HepG2 (cell line): ENCODE measurements around the gene RTEL1. TPM values are rescaled to one million over a fixed set of nuclear protein-coding genes. Genes with fewer than 3 reads are reported as not detected.
A peak's percentile ranks its signal among the peaks of the same experiment; 100 is the strongest.

Source experiments
- AHDC1 ChIP-seq: sonication (generic); formaldehyde crosslinking; IDR thresholded peaks from 2 replicates; pipeline ENCODE4 v1.5.1; 2020; ENCODE audit warnings: mild to moderate bottlenecking, missing genetic modification reagents, borderline replicate concordance
- ARID2 ChIP-seq: sonication (generic); formaldehyde crosslinking; IDR thresholded peaks from 2 replicates; pipeline ENCODE4 v1.8.1; 2022; ENCODE audit warnings: mild to moderate bottlenecking, missing genetic modification reagents, borderline replicate concordance
- DMTF1 ChIP-seq: sonication (generic); formaldehyde crosslinking; IDR thresholded peaks from 2 replicates; pipeline ENCODE4 v1.4.0; 2020; ENCODE audit warnings: mild to moderate bottlenecking, missing genetic modification reagents
- HNF4G ChIP-seq, 2 experiments: sonication (generic) in 1 of 2; formaldehyde crosslinking in 1 of 2; IDR thresholded peaks; 2 replicates each; pipeline versions ENCODE4 v1.4.0 to v1.6.1; 2011 to 2020; ENCODE audit warnings: borderline replicate concordance in 2 of 2, low read depth in 2 of 2, mild to moderate bottlenecking in 2 of 2, low read length in 1 of 2, missing genetic modification reagents in 1 of 2, moderate library complexity in 1 of 2
- KLF12 ChIP-seq: sonication (generic); formaldehyde crosslinking; IDR thresholded peaks from 2 replicates; pipeline ENCODE4 v1.4.0; 2020; ENCODE audit warnings: missing genetic modification reagents, borderline replicate concordance
- PBX2 ChIP-seq: IDR thresholded peaks from 2 replicates; pipeline ENCODE4 v1.6.1; 2016; ENCODE audit warnings: control low read depth
- POGZ ChIP-seq: sonication (generic); formaldehyde crosslinking; IDR thresholded peaks from 2 replicates; pipeline ENCODE4 v1.4.0; 2020; ENCODE audit warnings: mild to moderate bottlenecking, missing genetic modification reagents
- TFE3 ChIP-seq: IDR thresholded peaks from 2 replicates; pipeline ENCODE4 v1.6.1; 2016
- ZFP1 ChIP-seq: IDR thresholded peaks from 2 replicates; pipeline ENCODE4 v1.6.1; 2016
- ZNF275 ChIP-seq: sonication (generic); formaldehyde crosslinking; IDR thresholded peaks from 2 replicates; pipeline ENCODE4 v1.8.0; 2022; ENCODE audit warnings: missing genetic modification reagents, mild to moderate bottlenecking, inconsistent platforms, borderline replicate concordance
- ZNF432 ChIP-seq: sonication (generic); formaldehyde crosslinking; IDR thresholded peaks from 2 replicates; pipeline ENCODE4 v1.5.0; 2020; ENCODE audit warnings: missing genetic modification reagents, mild to moderate bottlenecking, borderline replicate concordance
- polyA plus RNA-seq, 8 experiments: library from polyadenylated mRNA; depleted of rRNA in 3 of 8; stranded (reverse) in 7 of 8; unstranded in 1 of 8; fragments of >200 nt; fragmentation: Illumina TruSeq in 4 of 8; extraction: Trizol in 4 of 8; gene quantifications; 2 replicates each; pipeline versions ENCODE4 v1.2.1 to v1.2.3, GENCODE V29; 2011 to 2016; ENCODE audit warnings: low read depth in 4 of 8, missing spikeins in 1 of 8, mixed read lengths in 1 of 8; ENCODE audit not compliant: insufficient read depth in 1 of 8
- total RNA-seq, 5 experiments: library from RNA; depleted of rRNA; stranded (reverse); fragments of >200 nt; fragmentation: Illumina TruSeq; extraction: Trizol; gene quantifications; 2 replicates each; pipeline ENCODE4 v1.2.3, GENCODE V29; 2016; ENCODE audit warnings: low read depth in 1 of 5

The RTEL1 gene
- total and polyA plus RNA-seq, 2 of the 13 experiments (the other 11 are each of a cell fraction or from before 2014, with no cell fraction given): 21.8 to 36.4 TPM

- TF ChIP-seq TFE3 (CRISPR knock-in tag) (peak; percentile 97), AHDC1 (peak; percentile 58; the same call in 1 of the 2 replicates), PBX2 (CRISPR knock-in tag) (no peak; the same call in 1 of the 2 replicates), POGZ (CRISPR knock-in tag) (peak; percentile 44; the same call in 1 of the 2 replicates), DMTF1 (peak; percentile 92; the same call in 1 of the 2 replicates), KLF12 (CRISPR knock-in tag) (peak; percentile 94), ZNF275 (CRISPR knock-in tag) (peak; percentile 97), ZNF432 (CRISPR knock-in tag) (no peak), ARID2 (CRISPR knock-in tag) (peak; percentile 82; the same call in 1 of the 2 replicates), ZFP1 (CRISPR knock-in tag) (peak; percentile 94), HNF4G (IDR thresholded peaks at IDR 0.05; ENCODE audit: borderline replicate concordance, low read depth, low read length) (0 out of 2 replicates have a peak, but pooled peaks have one; percentile 32), HNF4G (CRISPR knock-in tag; IDR thresholded peaks at IDR 0.05; ENCODE audit: borderline replicate concordance, low read depth) (no peak)
Measured at GRCh38 chr20:63653041-63653973, 4.8 kb upstream of the RTEL1 start, which contains the start of gene STMN3 (continued).
